HepG2 (cell line): Measurements from ENCODE around the gene ZC2HC1B. TPM values are rescaled to one million over a fixed set of nuclear protein-coding genes. Genes with fewer than 3 reads are reported as not detected.

Source experiments
- FOXK1 ChIP-seq: sonication (generic); formaldehyde crosslinking; IDR thresholded peaks from 2 replicates; pipeline ENCODE4 v1.4.0; 2020; ENCODE audit warnings: low read depth, missing genetic modification reagents, borderline replicate concordance
- KDM3A ChIP-seq: IDR thresholded peaks from 2 replicates; pipeline ENCODE4 v1.6.1; 2018; ENCODE audit warnings: low read depth, missing compliant biosample characterization
- KDM6A ChIP-seq: IDR thresholded peaks from 2 replicates; pipeline ENCODE4 v1.6.1; 2016; ENCODE audit warnings: low read depth
- MTA1 ChIP-seq: sonication (generic); formaldehyde crosslinking; IDR thresholded peaks from 2 replicates; pipeline ENCODE4 v1.4.0; 2020; ENCODE audit warnings: missing genetic modification reagents, mild to moderate bottlenecking, borderline replicate concordance
- PITX1 ChIP-seq: sonication (generic); formaldehyde crosslinking; IDR thresholded peaks from 2 replicates; pipeline ENCODE4 v1.5.1; 2020; ENCODE audit warnings: mild to moderate bottlenecking, missing genetic modification reagents
- SIX1 ChIP-seq: sonication (generic); formaldehyde crosslinking; IDR thresholded peaks from 2 replicates; pipeline ENCODE4 v1.4.0; 2020; ENCODE audit warnings: missing genetic modification reagents, borderline replicate concordance
- TMF1 ChIP-seq: sonication (generic); formaldehyde crosslinking; IDR thresholded peaks from 2 replicates; pipeline ENCODE4 v1.8.1; 2022; ENCODE audit warnings: low read depth, missing genetic modification reagents
- ZBTB21 ChIP-seq: sonication (generic); formaldehyde crosslinking; IDR thresholded peaks from 2 replicates; pipeline ENCODE4 v1.4.0; 2020; ENCODE audit warnings: missing genetic modification reagents
- ZMAT3 ChIP-seq: sonication (generic); formaldehyde crosslinking; conservative IDR thresholded peaks from 2 replicates; pipeline ENCODE4 v1.7.0; 2021; ENCODE audit warnings: missing genetic modification reagents
- ZNF33A ChIP-seq: sonication (generic); formaldehyde crosslinking; IDR thresholded peaks from 2 replicates; pipeline ENCODE4 v1.5.1; 2020; ENCODE audit warnings: missing genetic modification reagents, mild to moderate bottlenecking, moderate library complexity, borderline replicate concordance
- ZNF598 ChIP-seq: sonication (generic); formaldehyde crosslinking; IDR thresholded peaks from 2 replicates; pipeline ENCODE4 v1.5.1; 2020; ENCODE audit warnings: mild to moderate bottlenecking, missing genetic modification reagents, borderline replicate concordance
- ZNF737 ChIP-seq: sonication (generic); formaldehyde crosslinking; IDR thresholded peaks from 2 replicates; pipeline ENCODE4 v1.5.0; 2020; ENCODE audit warnings: missing genetic modification reagents, mild to moderate bottlenecking, borderline replicate concordance
- ZNF780A ChIP-seq: sonication (generic); formaldehyde crosslinking; IDR thresholded peaks from 2 replicates; pipeline ENCODE4 v1.8.0; 2022; ENCODE audit warnings: mild to moderate bottlenecking, missing genetic modification reagents, moderate library complexity
- ZSCAN21 ChIP-seq: sonication (generic); formaldehyde crosslinking; IDR thresholded peaks from 2 replicates; pipeline ENCODE4 v1.8.0; 2022; ENCODE audit warnings: mild to moderate bottlenecking, missing genetic modification reagents, moderate library complexity, borderline replicate concordance
- polyA plus RNA-seq, 8 experiments: library from polyadenylated mRNA; depleted of rRNA in 3 of 8; stranded (reverse) in 7 of 8; unstranded in 1 of 8; fragments of >200 nt; fragmentation: Illumina TruSeq in 4 of 8; extraction: Trizol in 4 of 8; gene quantifications; 2 replicates each; pipeline versions ENCODE4 v1.2.1 to v1.2.3, GENCODE V29; 2011 to 2016; ENCODE audit warnings: low read depth in 4 of 8, missing spikeins in 1 of 8, mixed read lengths in 1 of 8; ENCODE audit not compliant: insufficient read depth in 1 of 8
- total RNA-seq, 5 experiments: library from RNA; depleted of rRNA; stranded (reverse); fragments of >200 nt; fragmentation: Illumina TruSeq; extraction: Trizol; gene quantifications; 2 replicates each; pipeline ENCODE4 v1.2.3, GENCODE V29; 2016; ENCODE audit warnings: low read depth in 1 of 5
- TF ChIP-seq, protein P1 (sequence below): sonication (generic); formaldehyde crosslinking; IDR thresholded peaks from 2 replicates; pipeline ENCODE4 v1.4.0; 2020; ENCODE audit warnings: missing genetic modification reagents
- TF ChIP-seq, protein P2 (sequence below): sonication (generic); formaldehyde crosslinking; IDR thresholded peaks from 2 replicates; pipeline ENCODE4 v1.8.1; 2023; ENCODE audit warnings: mild to moderate bottlenecking, moderate library complexity, missing genetic modification reagents
- TF ChIP-seq, protein P3 (sequence below): sonication (generic); formaldehyde crosslinking; IDR thresholded peaks from 2 replicates; pipeline ENCODE4 v1.4.0; 2020; ENCODE audit warnings: missing genetic modification reagents, borderline replicate concordance
- TF ChIP-seq, protein P4 (sequence below): sonication (generic); formaldehyde crosslinking; IDR thresholded peaks from 2 replicates; pipeline ENCODE4 v1.4.0; 2020; ENCODE audit warnings: missing genetic modification reagents
- TF ChIP-seq, protein P5 (sequence below): sonication (generic); formaldehyde crosslinking; IDR thresholded peaks from 2 replicates; pipeline ENCODE4 v1.4.0; 2020; ENCODE audit warnings: missing genetic modification reagents

The ZC2HC1B gene
- total and polyA plus RNA-seq, 2 of the 13 experiments (the other 11 are each of a cell fraction or from before 2014, with no cell fraction given) = not detected

DNA sequence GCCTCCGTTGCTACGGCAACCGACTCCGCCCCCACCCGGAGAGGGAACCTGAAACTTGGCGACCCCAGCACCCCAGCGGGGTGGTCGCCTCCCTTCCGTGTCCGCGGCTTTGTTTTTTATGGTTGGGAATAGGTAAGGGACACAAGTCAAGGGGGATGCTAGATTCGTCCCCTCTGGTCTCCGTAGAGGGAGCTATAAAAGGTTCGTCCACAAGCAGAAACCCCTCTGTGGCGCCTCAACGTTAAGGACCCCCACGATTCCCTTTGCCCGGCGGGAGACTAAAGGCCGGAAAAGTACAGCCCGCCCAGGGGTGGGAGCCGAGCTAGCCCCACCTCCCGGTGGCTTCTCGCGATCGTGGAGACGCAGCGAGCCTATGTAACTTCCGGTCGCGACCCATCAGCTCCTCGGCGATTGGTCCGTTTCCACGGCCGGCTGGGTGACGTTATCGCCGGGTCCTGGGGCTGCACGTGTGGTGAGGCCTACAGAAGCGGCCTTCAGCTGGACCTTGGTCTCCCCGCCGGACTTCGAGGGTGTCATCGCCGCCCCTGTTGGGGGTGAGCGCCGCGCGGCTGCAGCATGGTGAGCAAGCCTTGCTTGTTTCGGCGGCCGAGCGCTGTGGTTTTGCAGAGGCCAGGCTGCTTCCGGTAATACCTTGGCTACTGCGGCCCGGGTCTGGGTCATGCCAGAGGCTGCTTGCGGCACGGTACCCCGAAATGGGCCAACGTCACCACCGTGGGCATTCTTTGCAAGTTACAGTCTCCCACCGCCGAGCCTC is 21.2 kb upstream of the ZC2HC1B start, which contains the start of gene LTV1 (continued):
- TF ChIP-seq MTA1 (CRISPR knock-in tag) (peak; percentile 87), SIX1 (peak; percentile 18), ZBTB21 (peak; percentile 91), PITX1 (CRISPR knock-in tag) (peak; percentile 93), ZNF33A (CRISPR knock-in tag) (peak; percentile 91; the same call in 1 of the 2 replicates), ZNF737 (CRISPR knock-in tag) (peak; percentile 96; the same call in 1 of the 2 replicates), ZNF598 (CRISPR knock-in tag) (peak; percentile 99), FOXK1 (CRISPR knock-in tag) (peak; percentile 93), ZMAT3 (CRISPR knock-in tag) (peak; percentile 97), TMF1 (CRISPR knock-in tag) (peak; percentile 98), KDM6A (CRISPR knock-in tag) (no peak), ZNF780A (CRISPR knock-in tag) (peak; percentile 76), ZSCAN21 (CRISPR knock-in tag) (peak; percentile 96; the same call in 1 of the 2 replicates), KDM3A (CRISPR knock-in tag) (peak; percentile 99)
- TF ChIP-seq, protein P1, sequence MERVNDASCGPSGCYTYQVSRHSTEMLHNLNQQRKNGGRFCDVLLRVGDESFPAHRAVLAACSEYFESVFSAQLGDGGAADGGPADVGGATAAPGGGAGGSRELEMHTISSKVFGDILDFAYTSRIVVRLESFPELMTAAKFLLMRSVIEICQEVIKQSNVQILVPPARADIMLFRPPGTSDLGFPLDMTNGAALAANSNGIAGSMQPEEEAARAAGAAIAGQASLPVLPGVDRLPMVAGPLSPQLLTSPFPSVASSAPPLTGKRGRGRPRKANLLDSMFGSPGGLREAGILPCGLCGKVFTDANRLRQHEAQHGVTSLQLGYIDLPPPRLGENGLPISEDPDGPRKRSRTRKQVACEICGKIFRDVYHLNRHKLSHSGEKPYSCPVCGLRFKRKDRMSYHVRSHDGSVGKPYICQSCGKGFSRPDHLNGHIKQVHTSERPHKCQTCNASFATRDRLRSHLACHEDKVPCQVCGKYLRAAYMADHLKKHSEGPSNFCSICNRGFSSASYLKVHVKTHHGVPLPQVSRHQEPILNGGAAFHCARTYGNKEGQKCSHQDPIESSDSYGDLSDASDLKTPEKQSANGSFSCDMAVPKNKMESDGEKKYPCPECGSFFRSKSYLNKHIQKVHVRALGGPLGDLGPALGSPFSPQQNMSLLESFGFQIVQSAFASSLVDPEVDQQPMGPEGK = peak; percentile 82
- TF ChIP-seq, protein P2, sequence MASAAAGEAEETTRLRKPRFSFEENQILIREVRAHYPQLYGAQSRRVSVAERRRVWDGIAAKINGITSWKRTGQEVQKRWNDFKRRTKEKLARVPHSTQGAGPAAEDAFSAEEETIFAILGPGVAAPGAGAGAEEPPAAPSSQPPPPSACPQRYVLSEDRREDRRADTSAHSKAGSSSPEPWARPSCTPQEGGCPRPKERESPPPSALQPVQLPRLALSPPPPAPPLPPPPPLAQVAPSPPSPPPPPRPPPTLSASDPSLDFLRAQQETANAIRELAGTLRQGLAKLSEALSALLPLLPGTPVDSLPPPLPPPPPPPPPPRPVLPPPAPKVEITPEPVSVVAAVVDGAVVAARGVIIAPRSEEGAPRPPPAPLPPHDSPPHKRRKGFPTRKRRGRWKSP (CRISPR knock-in tag) = peak; percentile 82; the same call in 1 of the 2 replicates
- TF ChIP-seq, protein P3, sequence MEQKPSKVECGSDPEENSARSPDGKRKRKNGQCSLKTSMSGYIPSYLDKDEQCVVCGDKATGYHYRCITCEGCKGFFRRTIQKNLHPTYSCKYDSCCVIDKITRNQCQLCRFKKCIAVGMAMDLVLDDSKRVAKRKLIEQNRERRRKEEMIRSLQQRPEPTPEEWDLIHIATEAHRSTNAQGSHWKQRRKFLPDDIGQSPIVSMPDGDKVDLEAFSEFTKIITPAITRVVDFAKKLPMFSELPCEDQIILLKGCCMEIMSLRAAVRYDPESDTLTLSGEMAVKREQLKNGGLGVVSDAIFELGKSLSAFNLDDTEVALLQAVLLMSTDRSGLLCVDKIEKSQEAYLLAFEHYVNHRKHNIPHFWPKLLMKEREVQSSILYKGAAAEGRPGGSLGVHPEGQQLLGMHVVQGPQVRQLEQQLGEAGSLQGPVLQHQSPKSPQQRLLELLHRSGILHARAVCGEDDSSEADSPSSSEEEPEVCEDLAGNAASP (CRISPR knock-in tag) = peak; percentile 90
- TF ChIP-seq, protein P4, sequence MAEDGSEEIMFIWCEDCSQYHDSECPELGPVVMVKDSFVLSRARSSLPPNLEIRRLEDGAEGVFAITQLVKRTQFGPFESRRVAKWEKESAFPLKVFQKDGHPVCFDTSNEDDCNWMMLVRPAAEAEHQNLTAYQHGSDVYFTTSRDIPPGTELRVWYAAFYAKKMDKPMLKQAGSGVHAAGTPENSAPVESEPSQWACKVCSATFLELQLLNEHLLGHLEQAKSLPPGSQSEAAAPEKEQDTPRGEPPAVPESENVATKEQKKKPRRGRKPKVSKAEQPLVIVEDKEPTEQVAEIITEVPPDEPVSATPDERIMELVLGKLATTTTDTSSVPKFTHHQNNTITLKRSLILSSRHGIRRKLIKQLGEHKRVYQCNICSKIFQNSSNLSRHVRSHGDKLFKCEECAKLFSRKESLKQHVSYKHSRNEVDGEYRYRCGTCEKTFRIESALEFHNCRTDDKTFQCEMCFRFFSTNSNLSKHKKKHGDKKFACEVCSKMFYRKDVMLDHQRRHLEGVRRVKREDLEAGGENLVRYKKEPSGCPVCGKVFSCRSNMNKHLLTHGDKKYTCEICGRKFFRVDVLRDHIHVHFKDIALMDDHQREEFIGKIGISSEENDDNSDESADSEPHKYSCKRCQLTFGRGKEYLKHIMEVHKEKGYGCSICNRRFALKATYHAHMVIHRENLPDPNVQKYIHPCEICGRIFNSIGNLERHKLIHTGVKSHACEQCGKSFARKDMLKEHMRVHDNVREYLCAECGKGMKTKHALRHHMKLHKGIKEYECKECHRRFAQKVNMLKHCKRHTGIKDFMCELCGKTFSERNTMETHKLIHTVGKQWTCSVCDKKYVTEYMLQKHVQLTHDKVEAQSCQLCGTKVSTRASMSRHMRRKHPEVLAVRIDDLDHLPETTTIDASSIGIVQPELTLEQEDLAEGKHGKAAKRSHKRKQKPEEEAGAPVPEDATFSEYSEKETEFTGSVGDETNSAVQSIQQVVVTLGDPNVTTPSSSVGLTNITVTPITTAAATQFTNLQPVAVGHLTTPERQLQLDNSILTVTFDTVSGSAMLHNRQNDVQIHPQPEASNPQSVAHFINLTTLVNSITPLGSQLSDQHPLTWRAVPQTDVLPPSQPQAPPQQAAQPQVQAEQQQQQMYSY (CRISPR knock-in tag) = peak; percentile 78
- TF ChIP-seq, protein P5, sequence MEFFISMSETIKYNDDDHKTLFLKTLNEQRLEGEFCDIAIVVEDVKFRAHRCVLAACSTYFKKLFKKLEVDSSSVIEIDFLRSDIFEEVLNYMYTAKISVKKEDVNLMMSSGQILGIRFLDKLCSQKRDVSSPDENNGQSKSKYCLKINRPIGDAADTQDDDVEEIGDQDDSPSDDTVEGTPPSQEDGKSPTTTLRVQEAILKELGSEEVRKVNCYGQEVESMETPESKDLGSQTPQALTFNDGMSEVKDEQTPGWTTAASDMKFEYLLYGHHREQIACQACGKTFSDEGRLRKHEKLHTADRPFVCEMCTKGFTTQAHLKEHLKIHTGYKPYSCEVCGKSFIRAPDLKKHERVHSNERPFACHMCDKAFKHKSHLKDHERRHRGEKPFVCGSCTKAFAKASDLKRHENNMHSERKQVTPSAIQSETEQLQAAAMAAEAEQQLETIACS (CRISPR knock-in tag) = peak; percentile 64
